ENCODE data around the gene NUP188.

NUP188 gene

DNA sequence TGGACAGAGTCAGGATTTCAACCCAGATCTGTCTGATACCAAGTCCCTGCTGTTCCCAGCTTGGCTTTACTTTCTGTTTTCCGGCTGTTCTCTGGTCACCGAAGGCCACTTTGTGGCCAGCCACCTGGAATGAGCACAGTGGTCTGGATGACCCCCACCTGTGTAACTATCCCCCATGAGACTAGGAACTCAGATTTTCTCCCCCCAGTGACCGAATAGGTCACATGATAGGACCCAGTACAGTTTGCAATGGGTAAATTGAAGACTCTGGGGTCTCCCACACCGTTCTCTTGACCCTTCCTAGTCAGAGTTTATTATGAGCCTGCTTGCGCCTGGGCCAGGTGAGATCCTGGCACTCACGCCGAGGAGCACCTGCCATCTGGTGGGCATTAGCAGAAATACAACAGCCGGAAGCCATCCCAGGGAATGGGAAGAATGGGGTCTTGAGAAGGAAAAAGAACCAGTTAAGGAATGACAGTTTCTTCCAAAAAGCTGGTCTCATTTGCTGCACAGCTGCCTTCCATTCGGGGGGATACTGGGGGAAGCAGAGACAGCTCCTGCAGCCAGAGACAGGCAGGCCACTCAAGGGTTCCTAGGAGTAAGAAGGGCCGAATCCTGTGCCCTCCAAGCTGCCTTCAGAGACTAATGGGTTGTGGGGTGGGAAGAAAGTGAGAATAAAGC is 19.6 kb upstream of the NUP188 start:
- TF ChIP-seq EZH2phosphoT487 (IDR thresholded peaks at IDR 0.05; ENCODE audit: borderline replicate concordance, low read length) = no peak
- TF ChIP-seq, protein P1, sequence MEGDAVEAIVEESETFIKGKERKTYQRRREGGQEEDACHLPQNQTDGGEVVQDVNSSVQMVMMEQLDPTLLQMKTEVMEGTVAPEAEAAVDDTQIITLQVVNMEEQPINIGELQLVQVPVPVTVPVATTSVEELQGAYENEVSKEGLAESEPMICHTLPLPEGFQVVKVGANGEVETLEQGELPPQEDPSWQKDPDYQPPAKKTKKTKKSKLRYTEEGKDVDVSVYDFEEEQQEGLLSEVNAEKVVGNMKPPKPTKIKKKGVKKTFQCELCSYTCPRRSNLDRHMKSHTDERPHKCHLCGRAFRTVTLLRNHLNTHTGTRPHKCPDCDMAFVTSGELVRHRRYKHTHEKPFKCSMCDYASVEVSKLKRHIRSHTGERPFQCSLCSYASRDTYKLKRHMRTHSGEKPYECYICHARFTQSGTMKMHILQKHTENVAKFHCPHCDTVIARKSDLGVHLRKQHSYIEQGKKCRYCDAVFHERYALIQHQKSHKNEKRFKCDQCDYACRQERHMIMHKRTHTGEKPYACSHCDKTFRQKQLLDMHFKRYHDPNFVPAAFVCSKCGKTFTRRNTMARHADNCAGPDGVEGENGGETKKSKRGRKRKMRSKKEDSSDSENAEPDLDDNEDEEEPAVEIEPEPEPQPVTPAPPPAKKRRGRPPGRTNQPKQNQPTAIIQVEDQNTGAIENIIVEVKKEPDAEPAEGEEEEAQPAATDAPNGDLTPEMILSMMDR (IDR thresholded peaks at IDR 0.05; ENCODE audit: low read depth, low read length, poor library complexity, severe bottlenecking) = peak; percentile 85
- no peak overlapping the region for H3K27ac ChIP-seq (ENCODE audit: low read depth, low read length)
- H3K4me3 ChIP-seq (ENCODE audit: low read length) = no peak overlapping the region
- H3K9me3 ChIP-seq (ENCODE audit: control insufficient read depth, insufficient read depth, low read length) = no peaks in the 10 kb centered on the region
- H3K36me3 ChIP-seq (ENCODE audit: control insufficient read depth, low read length) = no peaks in the 10 kb centered on the region
- H3F3A ChIP-seq (ENCODE audit: control insufficient read depth, insufficient read depth) = no peaks in the 10 kb centered on the region
- peaks cover 6% of the 10 kb centered on the region for H3K4me1 ChIP-seq (ENCODE audit: control insufficient read depth, low read length)
- no peaks in the 10 kb centered on the region for H3K27me3 ChIP-seq (ENCODE audit: control insufficient read depth, low read length)
- H4K20me1 ChIP-seq (ENCODE audit: control insufficient read depth, insufficient read depth, low read depth, low read length) = no peaks in the 10 kb centered on the region
- H3K4me2 ChIP-seq (ENCODE audit: low read length) = no peak overlapping the region
- 0 out of 2 replicates have a peak, but pooled peaks cover 2% of the 10 kb centered on the region for H3K79me2 ChIP-seq (ENCODE audit: control insufficient read depth, low read length)
- H3K9me2 ChIP-seq (replicated peaks; ENCODE audit: control insufficient read depth, low read length) = no peaks in the 10 kb centered on the region

- Histone ChIP-seq H3K79me2 (ENCODE audit: control insufficient read depth, low read length) (no peaks in the 10 kb centered on the region), H3K27me3 (ENCODE audit: control insufficient read depth, low read length) (no peaks in the 10 kb centered on the region), H3F3A (ENCODE audit: control insufficient read depth, insufficient read depth) (no peaks in the 10 kb centered on the region), H3K36me3 (ENCODE audit: control insufficient read depth, low read length) (no peaks in the 10 kb centered on the region; the same call in 1 of the 2 replicates), H3K9me3 (ENCODE audit: control insufficient read depth, insufficient read depth, low read length) (no peaks in the 10 kb centered on the region), H3K9me2 (replicated peaks; ENCODE audit: control insufficient read depth, low read length) (no peaks in the 10 kb centered on the region), H4K20me1 (ENCODE audit: control insufficient read depth, insufficient read depth, low read depth, low read length) (no peaks in the 10 kb centered on the region), H3K4me2 (ENCODE audit: low read length) (no peak overlapping the region), H3K27ac (ENCODE audit: low read depth, low read length) (no peak overlapping the region), H3K4me3 (ENCODE audit: low read length) (no peak overlapping the region), H3K4me1 (ENCODE audit: control insufficient read depth, low read length) (peaks cover 6% of the 10 kb centered on the region)
- TF ChIP-seq EZH2phosphoT487 (IDR thresholded peaks at IDR 0.05; ENCODE audit: borderline replicate concordance, low read length) = no peak
- TF ChIP-seq, protein P1 (IDR thresholded peaks at IDR 0.05; ENCODE audit: low read depth, low read length, poor library complexity, severe bottlenecking) = no peak
Measured at GRCh38 chr9:128928624-128929023, 18.9 kb upstream of the NUP188 start.

DNA sequence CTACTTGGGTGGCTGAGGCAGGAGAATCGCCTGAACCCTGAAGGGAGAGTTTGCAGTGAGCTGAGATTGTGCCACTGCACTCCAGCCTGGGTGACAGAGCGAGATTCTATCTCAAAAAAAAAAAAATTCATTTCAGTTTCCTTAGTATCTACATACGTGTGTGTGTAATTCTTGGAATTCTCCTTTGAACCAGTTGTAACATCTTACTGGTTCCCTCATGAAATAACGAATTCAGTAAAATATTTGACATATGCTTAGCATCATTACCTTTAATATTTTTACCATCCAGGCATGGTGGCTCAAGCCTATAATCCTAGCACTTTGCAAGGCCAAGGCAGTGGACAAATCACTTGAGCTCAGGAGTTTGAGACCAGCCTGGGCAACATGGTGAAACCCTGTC is 17.9 kb upstream of the NUP188 start:
- Histone ChIP-seq H3K4me1 (ENCODE audit: control insufficient read depth, low read length) (peaks cover 6% of the 10 kb centered on the region), H3K9me2 (replicated peaks; ENCODE audit: control insufficient read depth, low read length) (no peaks in the 10 kb centered on the region), H3K79me2 (ENCODE audit: control insufficient read depth, low read length) (no peaks in the 10 kb centered on the region), H3K27me3 (ENCODE audit: control insufficient read depth, low read length) (no peaks in the 10 kb centered on the region), H3K4me2 (ENCODE audit: low read length) (no peak overlapping the region), H3K36me3 (ENCODE audit: control insufficient read depth, low read length) (no peaks in the 10 kb centered on the region; the same call in 1 of the 2 replicates), H4K20me1 (ENCODE audit: control insufficient read depth, insufficient read depth, low read depth, low read length) (no peaks in the 10 kb centered on the region), H3K9me3 (ENCODE audit: control insufficient read depth, insufficient read depth, low read length) (no peaks in the 10 kb centered on the region), H3K4me3 (ENCODE audit: low read length) (no peak overlapping the region), H3F3A (ENCODE audit: control insufficient read depth, insufficient read depth) (no peaks in the 10 kb centered on the region), H3K27ac (ENCODE audit: low read depth, low read length) (no peak overlapping the region)
- TF ChIP-seq, protein P1 (IDR thresholded peaks at IDR 0.05; ENCODE audit: low read depth, low read length, poor library complexity, severe bottlenecking) = no peak
- no peak for TF ChIP-seq EZH2phosphoT487 (IDR thresholded peaks at IDR 0.05; ENCODE audit: borderline replicate concordance, low read length)

All from DOHH2 (cell line).